Sigmoid colon (tissue), 4 donors: ENCODE results near the gene CEBPG.

Source experiments
- CTCF ChIP-seq, 4 experiments: fragments of 450-650 bp in 3 of 4; fragments of 200-600 bp in 1 of 4; IDR thresholded peaks; one replicate each; pipeline ENCODE4 v1.5.1; 2016 to 2019; ENCODE audit warnings: antibody characterized with exemption in 4 of 4, mild to moderate bottlenecking in 3 of 4, moderate library complexity in 2 of 4
- EP300 ChIP-seq, 4 donors: sonication (generic); formaldehyde crosslinking; IDR thresholded peaks; one replicate each; pipeline ENCODE4 v1.6.1; 2017; ENCODE audit warnings: antibody characterized with exemption in 4 of 4
- POLR2A ChIP-seq, 2 donors: fragments of 450-650 bp; IDR thresholded peaks; one replicate each; pipeline ENCODE4 v1.6.1; 2016; ENCODE audit warnings: antibody characterized with exemption in 2 of 2, mild to moderate bottlenecking in 2 of 2, moderate library complexity in 2 of 2
- POLR2AphosphoS5 ChIP-seq, 4 donors: sonication (generic); formaldehyde crosslinking; IDR thresholded peaks; one replicate each; pipeline ENCODE4 v1.6.1; 2017; ENCODE audit warnings: antibody characterized with exemption in 4 of 4

GRCh38 chr19:33329736-33330135 lies 43.8 kb upstream of the CEBPG start:
- TF ChIP-seq EP300 (IDR thresholded peaks at IDR 0.05) (no peak), CTCF (IDR thresholded peaks at IDR 0.05) (no peak), POLR2A (IDR thresholded peaks at IDR 0.05) (no peak), POLR2AphosphoS5 (IDR thresholded peaks at IDR 0.05) (no peak)
